ENCODE measurements around the gene TTC34. TPM values are rescaled to one million over a fixed set of nuclear protein-coding genes. Genes with fewer than 3 reads are reported as not detected.

TTC34 gene
- total RNA-seq, 1 experiment from 2014 or later, result 1.3 TPM

DNA sequence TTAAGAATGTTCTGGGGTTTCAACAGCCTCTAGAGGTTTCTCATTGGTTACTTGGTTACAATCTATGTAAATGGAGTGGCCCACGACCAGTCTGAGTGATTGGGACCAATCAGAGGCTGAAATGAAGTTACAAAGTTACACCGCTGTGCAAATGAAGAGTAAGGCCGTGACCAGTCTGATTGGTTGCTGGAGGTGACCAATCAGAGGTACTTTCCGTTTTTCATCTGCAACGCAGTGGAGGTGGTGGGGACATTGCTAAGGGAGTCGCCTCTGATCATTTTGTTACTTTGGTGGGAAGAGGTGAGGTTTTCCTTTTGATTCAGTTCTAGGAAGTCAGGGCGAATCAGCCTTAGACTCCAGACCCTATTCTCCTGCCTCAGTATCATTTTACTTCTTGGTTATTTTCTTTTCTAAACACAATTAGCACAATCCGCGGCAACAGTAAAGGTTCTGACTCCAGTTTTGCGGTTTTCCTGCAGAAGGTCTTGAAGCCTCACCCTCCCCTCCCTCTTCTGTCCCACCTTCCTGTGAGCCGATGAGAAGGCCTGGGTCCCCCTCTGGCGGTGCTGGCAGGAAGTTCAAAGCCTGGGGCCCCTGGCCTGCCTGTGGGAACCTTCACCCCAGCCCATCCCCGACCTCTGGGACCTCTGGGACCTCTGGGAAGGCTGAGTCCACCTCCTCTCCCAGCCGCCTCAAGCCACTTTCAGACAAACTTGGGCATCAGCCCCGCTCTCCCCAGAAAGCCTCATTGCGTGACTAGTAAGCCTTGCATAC, 38.7 kb upstream of the TTC34 start:
- ATAC-seq (no peak), DNase-seq (ENCODE audit: low read depth, low spot score) (no peak)
- Histone ChIP-seq H3K27me3 (ENCODE audit: insufficient read depth, low read length) (no peaks in the 10 kb centered on the region; the same call in 1 of the 2 replicates), H3K4me2 (ENCODE audit: low read length) (no peak overlapping the region), H3K27ac (ENCODE audit: low read depth, low read length) (no peak overlapping the region), H3K79me2 (ENCODE audit: insufficient read depth, low read length) (no peaks in the 10 kb centered on the region), H3K9me3 (ENCODE audit: control insufficient read depth in 1 of 2, insufficient read depth in 1 of 2, low read depth in 1 of 2, low read length in 2 of 2) (no peaks in the 10 kb centered on the region), H3K9me2 (ENCODE audit: insufficient read depth) (no peaks in the 10 kb centered on the region), H3K4me3 (replicated peaks in 1 of 2; ENCODE audit: low read depth in 1 of 2, low read length in 2 of 2) (no peak overlapping the region), H3K4me1 (ENCODE audit: control insufficient read depth in 1 of 2, insufficient read depth in 2 of 2, low read length in 2 of 2) (no peaks in the 10 kb centered on the region), H3K9ac (ENCODE audit: low read length) (no peak overlapping the region), H3K36me3 (ENCODE audit: control insufficient read depth in 1 of 2, insufficient read depth in 2 of 2, low read length in 2 of 2) (no peaks in the 10 kb centered on the region), H4K20me1 (ENCODE audit: insufficient read depth) (no peaks in the 10 kb centered on the region), H2AFZ (ENCODE audit: low read depth, low read length, poor library complexity, severe bottlenecking) (no peak overlapping the region)
- intact Hi-C loops (cut with micrococcal nuclease), result no loop called here
- ChIA-PET RAD21 (ENCODE audit: low non-redundant PET in 1 of 2, low total read pairs in 2 of 2, uncharacterized antibody in 2 of 2, unreplicated experiment in 2 of 2) (no interaction called here), POLR2A (no interaction called here), CTCF (no interaction called here)
- TF ChIP-seq EGR1 (IDR thresholded peaks at IDR 0.05; ENCODE audit: low read depth), result no peak
- TF ChIP-seq, protein P1, sequence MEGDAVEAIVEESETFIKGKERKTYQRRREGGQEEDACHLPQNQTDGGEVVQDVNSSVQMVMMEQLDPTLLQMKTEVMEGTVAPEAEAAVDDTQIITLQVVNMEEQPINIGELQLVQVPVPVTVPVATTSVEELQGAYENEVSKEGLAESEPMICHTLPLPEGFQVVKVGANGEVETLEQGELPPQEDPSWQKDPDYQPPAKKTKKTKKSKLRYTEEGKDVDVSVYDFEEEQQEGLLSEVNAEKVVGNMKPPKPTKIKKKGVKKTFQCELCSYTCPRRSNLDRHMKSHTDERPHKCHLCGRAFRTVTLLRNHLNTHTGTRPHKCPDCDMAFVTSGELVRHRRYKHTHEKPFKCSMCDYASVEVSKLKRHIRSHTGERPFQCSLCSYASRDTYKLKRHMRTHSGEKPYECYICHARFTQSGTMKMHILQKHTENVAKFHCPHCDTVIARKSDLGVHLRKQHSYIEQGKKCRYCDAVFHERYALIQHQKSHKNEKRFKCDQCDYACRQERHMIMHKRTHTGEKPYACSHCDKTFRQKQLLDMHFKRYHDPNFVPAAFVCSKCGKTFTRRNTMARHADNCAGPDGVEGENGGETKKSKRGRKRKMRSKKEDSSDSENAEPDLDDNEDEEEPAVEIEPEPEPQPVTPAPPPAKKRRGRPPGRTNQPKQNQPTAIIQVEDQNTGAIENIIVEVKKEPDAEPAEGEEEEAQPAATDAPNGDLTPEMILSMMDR (IDR thresholded peaks at IDR 0.05 in 2 of 3, conservative IDR thresholded peaks at IDR 0.05 in 1 of 3; ENCODE audit: borderline replicate concordance in 1 of 3, insufficient read depth in 1 of 3, low read depth in 2 of 3, low read length in 2 of 3), result 0 out of 6 replicates have a peak, but pooled peaks of 1 of the 3 experiments have one; percentile 2
- BruUV-seq (replicated peaks), result no TSS peak

DNA sequence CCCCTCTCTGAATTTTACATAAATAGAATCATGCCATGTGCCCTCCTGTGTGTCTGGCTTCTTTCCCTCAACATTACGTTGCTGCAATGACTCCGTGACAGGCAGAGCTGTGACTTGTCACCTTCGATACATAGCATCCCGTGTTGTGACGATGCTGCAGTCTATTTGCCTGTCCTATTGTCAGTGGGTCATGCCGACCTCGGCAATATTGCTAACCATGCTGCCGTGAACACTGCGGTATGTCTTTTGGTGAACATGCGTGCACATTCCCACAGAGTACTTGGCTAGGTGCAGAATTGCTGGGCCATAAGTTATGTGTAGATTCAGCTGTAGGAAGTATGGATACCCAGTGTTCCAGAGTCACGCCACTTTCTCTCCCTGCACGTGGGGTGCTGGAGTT, 36.3 kb upstream of the TTC34 start:
- Histone ChIP-seq H3K79me2 (ENCODE audit: insufficient read depth, low read length) (no peaks in the 10 kb centered on the region), H3K27me3 (ENCODE audit: insufficient read depth, low read length) (no peaks in the 10 kb centered on the region; the same call in 1 of the 2 replicates), H3K9ac (ENCODE audit: low read length) (no peak overlapping the region), H3K27ac (ENCODE audit: low read depth, low read length) (no peak overlapping the region), H3K9me2 (ENCODE audit: insufficient read depth) (no peaks in the 10 kb centered on the region), H4K20me1 (ENCODE audit: insufficient read depth) (no peaks in the 10 kb centered on the region), H3K4me2 (ENCODE audit: low read length) (no peak overlapping the region), H3K4me3 (replicated peaks in 1 of 2; ENCODE audit: low read depth in 1 of 2, low read length in 2 of 2) (no peak overlapping the region), H3K4me1 (ENCODE audit: control insufficient read depth in 1 of 2, insufficient read depth in 2 of 2, low read length in 2 of 2) (no peaks in the 10 kb centered on the region), H3K9me3 (ENCODE audit: control insufficient read depth in 1 of 2, insufficient read depth in 1 of 2, low read depth in 1 of 2, low read length in 2 of 2) (no peaks in the 10 kb centered on the region), H3K36me3 (ENCODE audit: control insufficient read depth in 1 of 2, insufficient read depth in 2 of 2, low read length in 2 of 2) (no peaks in the 10 kb centered on the region), H2AFZ (ENCODE audit: low read depth, low read length, poor library complexity, severe bottlenecking) (no peak overlapping the region)
- CTCF ChIA-PET, result no interaction called here
- RAD21 ChIA-PET (ENCODE audit: low non-redundant PET in 1 of 2, low total read pairs in 2 of 2, uncharacterized antibody in 2 of 2, unreplicated experiment in 2 of 2), result no interaction called here
- DNase-seq (ENCODE audit: low read depth, low spot score), result no peak
- no peak for TF ChIP-seq ZFX (IDR thresholded peaks at IDR 0.05)
- POLR2A ChIA-PET, result no interaction called here
- no peak for ATAC-seq
- no TSS peak for BruUV-seq (replicated peaks)
- intact Hi-C loops (cut with micrococcal nuclease), result no loop called here
